NCI-H446 (cell line): ENCODE data around the gene LDLRAD4.
"Not testable (repeated sequence)": the region's sequence is repeated elsewhere in the genome, so short reads cannot be mapped to it uniquely, and the experiment has no call there.

ENCODE experiments used
- DNase-seq, 2 experiments: peaks; one replicate each; lab custom pipeline; 2025; lab: John Stamatoyannopoulos, UW

The LDLRAD4 gene

DNA sequence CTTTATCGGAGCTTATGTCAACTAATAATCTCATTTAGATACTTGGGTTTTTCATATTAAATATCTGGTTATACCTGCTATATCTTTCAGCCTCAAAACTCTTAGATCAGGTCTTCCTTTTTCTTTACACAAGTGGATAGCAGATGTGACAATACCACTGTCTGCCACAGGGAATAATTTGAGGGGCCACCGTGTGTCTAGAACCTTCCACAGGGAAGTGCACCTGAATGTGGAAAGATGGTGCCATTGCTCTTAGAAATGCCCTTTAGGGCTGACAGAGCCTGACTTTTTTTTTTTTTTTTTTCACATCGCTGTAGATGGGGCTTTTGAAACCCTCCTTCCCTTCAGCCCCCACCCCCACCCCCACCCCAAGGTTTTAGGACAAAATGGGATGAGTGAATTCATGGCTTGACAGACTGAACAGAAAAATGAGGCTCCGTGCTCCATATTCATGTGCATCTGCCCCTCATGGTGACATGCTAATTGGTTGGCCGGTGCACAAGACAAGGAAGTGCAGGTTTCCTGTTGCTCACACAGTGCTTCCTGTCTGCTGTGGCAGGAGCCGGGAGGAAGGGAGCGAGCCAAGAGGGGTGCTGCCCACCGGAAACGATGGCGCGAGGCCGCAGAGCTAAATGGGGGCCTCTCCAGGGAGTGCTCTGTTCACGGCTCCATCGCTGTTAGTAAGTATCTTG lies 246.0 kb downstream of the LDLRAD4 start:
- no peak for DNase-seq

DNA sequence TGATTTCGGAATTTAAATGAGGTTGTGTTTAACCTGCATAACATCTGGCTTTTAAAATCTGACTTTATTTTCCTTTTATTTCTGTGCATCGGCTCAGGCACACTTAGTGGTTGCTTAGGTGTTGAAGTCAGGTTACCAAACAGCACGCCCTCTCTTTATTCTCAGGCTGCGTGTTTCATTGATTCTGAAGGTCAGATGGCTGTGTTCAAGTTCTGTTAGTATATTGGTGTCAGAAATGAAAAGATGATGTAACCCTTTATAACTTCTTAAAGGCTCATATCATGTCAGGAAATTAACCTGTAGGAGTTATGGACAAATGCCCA lies 246.5 kb downstream of the LDLRAD4 start:
- DNase-seq, result no peak

DNA sequence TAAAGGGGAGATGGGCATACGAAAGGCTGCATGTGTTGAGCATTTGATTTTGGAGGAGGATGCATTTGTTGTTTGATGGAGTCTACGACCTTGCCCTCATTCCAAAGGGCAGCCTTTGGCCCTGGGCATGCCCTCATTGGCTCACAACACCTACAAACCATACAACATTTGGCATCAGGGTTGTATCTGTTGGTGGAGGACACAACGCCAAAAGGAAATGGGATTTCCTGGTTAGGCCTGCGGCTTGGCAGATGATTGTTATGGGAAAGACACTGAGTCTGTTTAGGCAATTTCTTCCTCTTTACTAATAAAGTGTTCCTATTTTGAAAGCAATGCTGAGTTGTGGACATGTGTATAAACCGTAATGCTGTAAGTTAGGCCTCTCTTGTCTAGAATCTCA lies 246.9 kb downstream of the LDLRAD4 start:
- DNase-seq, result no peak

DNA sequence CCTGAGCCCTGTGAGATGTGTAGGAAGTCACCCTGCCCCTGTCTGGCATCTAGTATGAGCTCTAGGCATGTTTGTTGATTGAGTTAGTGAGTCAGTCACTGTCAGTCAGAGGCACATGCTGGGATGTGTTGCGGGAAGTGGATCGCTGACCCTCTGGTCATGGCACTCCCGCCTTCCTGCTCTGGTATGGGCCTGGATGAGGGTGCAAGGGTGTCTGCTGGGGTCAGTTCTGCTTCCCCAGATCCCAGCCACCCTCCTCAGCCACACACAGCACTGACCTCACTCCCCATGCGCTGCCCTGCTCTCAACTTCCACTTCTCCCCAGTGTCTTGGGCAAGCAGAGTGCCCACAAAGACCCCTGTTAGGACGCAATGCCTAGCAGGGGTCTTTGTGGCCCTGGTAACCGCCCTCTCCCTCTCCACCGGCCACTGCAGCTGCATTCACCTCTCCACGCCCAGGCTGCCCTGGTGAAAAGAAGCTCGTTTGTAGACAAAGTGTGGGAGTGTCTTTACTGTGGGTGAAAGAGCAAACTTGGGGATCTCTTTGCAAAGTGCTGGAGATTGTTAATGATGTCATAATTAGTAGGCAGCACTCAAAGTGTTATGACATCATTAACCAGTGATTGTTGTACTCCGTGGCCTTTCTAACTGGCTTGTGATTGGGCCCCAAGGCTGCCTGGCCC lies 252.1 kb downstream of the LDLRAD4 start:
- no peak for DNase-seq

DNA sequence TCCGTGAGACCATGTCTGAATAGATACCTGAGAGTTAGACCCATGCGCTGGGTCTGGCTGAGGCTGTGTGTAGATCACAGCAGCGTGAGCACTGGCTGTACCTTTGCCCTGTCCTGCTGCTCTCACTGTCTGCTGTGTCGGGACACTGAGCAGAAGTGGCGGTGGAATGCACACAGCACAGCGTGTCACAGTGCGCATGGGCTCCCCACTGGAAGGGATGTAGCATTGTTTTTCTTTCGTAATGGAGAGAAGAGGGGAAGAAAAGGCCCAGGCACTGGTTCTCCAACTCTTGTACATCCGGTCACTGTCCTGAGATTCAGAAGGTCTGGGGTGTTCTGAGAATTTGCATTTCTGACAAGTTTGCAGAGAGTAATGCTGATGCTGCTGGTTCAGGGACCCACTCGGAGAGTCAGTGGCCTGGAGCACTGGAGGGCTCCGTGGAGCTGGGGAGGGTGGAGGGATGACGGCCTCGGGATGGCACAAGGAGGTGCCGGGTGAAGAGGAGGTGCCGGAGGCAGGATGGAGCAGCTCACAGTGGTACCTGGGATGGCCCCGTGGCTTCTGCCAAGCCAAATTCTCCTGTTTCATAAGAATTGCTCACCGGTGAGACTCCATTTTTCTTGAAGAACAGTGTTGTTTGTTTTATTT lies 252.8 kb downstream of the LDLRAD4 start:
- no peak for DNase-seq

DNA sequence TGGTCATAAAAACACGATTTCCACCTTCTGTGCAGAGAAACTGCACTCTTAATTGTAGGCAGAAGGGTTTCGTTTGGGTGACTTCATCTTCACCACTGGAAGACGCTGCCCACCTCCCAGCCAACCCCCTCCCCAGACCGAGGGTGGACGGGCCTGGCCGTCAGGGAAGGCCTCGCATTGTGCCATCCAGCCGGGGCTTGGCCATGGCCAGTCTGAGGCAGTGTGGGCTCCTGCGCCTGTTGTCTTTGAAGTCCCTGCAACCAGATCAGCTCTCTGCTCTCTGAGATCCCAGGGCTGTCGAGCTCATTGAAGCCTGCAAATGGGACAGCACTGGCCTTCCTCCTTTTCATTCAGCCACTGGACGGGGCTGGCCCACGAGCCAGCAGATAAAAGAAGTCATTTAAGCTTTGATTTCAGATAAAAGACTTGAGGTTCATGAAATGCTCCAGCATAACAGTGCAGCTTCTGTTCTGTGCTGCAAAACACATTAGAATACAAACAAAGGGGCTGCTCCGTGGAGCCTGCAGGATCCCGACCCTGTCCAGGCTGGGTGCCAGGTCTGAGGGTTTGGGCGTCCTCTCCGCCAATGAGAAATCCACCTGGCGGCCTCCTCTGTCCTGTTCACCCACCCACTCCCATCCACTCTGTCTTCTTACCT lies 253.5 kb downstream of the LDLRAD4 start:
- no peak for DNase-seq

DNA sequence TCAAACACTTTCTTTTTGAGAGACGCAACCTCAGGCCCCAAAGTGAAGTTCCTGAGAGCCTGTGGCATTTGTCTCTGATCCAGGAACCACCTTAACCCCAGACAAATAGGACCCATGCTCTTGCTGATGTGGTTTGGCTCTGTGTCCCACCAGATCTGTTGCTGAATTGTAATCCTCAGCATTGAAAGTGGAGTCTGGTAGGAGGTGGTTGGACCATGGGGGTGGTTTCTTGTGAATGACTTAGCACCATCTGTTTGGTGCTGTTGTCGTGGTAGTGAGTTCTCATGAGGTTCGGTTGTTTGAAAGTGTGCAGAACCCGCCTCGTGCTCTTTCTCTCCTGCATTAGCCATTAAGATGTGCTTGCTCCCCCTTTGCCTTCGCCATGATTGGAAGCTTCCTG lies 255.2 kb downstream of the LDLRAD4 start:
- no peak for DNase-seq

DNA sequence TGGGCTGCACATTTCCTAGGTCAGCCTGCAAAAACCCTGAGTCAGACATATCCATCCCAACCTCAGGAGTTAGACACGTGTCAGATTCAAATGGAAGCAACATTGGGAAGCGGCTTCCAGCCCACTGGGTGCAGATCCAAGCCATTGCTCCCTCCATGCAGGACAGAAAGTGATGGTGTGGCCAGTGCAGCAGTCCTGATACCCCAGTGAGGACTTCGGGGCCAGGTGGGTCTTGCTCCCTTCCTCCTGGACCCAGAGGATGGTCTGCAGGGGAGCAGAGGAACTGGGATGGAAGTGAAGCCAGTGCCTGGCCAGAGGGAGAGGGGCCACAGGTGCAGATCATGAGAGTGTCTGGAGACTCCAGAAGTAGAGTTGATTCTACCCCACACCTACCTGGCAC lies 255.8 kb downstream of the LDLRAD4 start:
- DNase-seq, result no peak

DNA sequence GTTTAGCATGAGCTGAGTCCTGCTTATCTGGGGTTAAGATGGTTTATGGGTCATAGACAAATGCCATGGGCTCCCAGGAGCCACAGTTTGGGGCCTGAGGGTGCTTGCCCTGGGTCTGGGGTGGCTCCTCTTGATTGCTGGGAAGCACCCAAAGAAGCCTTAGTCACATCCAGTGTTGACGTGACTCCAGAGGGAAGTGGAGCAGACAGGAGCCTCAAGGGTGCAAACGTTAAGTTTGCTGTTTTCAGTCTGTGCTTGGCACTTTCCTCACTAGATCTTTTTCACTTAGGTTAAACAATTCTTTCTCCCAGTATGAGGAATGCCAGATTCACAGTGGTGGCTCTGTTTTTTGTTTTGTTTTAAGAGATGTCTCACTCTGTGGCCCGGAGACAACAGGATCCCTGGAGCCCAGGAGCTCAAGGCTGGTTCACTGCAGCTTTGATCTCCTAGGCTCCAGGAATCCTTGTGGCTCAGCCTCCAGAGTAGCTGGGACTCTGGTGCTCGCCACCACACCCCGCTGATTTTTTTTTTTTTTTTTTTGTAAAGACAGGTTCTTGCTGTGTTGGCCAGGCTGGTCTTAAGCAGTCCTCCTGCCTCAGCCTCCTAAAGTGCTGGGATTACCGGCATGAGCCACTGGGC lies 256.5 kb downstream of the LDLRAD4 start:
- DNase-seq, result no peak

DNA sequence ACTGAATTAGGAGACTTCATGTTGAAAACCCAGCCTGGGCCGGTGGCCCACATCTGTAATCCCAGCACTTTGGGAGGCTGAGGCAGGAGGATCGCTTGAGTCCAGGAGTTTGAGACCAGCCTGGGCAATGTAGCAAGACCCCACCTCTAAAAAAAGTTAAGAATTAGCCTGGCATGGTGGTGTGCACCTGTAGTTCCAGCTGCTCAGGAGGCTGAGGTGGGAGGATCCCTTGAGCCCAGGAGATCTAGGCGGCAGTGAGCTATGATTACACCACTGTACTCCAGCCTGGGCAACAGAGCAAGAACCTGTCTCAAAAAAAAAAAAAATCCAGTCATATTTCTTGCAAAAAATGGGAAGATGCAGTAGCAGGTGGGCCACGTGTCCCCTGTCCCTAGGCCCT lies 257.8 kb downstream of the LDLRAD4 start:
- DNase-seq, result not testable (repeated sequence)

DNA sequence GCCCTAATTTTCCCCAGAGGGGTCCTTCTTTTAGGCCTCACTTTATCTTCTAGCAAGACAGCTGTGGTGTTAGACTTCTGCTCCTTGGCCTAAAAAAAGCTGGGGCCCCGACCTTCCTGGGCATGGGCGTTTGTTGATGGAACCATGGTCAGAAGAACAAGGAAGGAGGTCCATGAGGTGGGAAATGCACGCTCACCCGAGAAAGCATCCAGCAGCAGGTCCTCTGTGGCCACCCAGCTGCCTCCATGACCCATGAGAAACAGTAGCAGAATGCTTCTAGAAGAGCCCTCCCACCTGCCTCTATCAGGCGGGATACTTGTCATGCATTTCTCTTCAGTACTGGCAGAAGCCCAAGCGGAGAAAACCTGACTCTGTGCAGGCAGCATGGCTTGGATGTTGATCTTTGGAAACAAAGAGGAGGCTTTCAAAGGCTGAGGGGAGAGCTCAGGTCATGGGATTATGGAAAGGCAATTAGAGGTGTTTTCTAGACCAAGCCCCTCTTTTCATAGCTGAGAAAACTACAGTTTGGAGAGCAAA lies 258.7 kb downstream of the LDLRAD4 start:
- no peak for DNase-seq

DNA sequence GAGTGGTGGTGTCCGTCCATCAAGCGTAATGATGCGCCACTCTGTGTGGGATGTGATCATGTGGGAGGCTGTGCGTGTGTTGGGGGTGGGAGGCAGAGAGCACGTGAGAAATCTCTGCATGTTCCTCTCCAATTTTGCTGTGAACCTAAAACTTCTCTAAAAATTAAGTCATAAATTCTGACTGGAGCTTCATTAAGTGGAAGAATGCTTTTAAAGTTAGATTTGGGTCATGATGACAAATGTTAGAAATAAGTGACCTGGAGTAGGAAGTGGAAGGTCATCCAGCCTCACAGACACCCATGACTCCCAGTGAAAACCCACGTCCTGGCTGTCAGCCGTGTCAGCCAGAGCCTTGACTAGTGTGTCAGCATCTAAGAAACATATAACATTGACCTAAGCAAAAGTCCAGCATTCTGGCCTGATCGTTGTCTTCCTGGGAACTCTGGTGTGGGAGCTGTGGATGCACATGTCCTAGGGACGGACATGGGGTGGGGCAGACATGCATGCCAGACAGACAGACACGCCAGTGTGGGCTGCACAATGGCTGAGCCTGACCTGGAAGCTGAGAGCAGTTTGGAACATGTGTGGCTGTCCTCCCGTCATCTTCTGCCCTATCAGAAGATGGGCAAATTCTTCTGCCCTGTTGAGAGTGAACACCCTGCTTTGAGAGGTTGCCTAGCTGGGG lies 262.2 kb downstream of the LDLRAD4 start:
- no peak for DNase-seq

DNA sequence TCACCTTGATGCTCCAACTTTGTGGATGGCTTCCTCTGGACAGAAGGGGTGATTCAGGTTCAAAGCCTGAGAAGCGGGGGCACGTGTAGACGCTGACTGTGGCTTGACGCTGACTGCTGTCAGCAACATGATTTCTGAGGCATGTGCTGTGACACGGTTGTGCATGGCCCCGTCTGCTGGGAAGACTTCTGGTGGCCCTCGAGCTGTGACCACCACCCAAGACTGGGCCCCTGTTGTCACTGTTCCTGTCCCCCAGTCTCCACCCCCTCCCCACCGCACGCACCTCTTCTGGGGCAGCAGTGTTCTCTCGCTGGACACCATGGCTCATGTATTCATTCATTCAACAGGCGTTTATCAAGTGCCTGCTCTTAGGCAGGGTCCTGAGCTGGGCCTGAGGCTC lies 262.8 kb downstream of the LDLRAD4 start:
- no peak for DNase-seq

DNA sequence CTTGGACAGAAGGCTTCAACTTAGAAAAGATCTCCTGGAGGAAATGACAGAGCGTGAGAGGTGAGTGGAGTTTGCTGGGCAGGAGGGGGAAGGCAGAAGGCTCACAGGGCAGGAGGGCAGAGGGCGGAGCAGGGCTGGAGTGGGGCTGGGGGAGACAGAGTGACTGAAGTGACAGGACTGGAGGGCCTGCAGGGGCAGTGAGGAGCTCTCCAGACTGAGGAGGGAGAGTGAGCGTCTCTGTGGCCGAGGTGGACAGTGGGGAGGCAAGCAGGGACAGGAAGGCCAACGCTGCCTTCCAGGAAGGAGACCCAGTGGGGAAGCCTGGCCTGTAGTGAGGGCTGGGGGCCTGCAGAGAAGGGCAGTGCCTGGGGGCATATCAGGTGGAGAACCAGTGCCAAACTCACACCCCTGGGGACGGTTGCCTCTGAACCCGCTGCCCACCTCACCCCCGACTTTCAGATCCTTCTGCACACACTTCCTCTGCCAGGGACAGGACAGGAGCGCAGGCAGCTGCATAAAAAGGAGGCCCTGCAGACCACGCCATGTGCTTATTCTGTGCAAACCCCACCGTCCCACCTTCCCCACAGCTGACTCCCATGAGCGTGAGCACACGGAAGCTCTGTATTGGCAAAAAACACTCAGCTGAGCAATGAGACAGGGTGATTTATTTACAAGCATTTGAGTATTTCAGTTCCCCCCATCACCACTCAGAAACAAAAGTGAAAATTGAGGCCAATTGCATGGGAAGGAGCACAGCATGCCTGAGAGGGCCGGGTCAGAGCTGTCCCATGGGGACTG lies 263.5 kb downstream of the LDLRAD4 start:
- no peak for DNase-seq

DNA sequence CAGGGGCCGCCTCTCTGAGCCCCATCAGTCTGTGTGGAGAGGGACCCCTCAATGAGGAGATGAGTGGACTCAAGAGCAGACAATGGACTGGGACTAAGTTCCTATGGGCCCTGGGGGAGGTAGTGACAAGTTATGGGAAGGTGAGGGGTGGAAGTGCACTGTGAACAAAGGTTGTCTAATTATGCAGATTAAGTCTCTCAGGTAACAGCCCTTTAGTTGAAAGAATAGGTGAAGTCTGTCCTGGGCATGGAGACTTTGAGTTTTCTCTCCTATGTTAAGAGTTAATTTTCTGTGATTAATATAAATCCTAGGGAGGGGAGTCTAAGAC lies 264.0 kb downstream of the LDLRAD4 start:
- DNase-seq, result no peak

DNA sequence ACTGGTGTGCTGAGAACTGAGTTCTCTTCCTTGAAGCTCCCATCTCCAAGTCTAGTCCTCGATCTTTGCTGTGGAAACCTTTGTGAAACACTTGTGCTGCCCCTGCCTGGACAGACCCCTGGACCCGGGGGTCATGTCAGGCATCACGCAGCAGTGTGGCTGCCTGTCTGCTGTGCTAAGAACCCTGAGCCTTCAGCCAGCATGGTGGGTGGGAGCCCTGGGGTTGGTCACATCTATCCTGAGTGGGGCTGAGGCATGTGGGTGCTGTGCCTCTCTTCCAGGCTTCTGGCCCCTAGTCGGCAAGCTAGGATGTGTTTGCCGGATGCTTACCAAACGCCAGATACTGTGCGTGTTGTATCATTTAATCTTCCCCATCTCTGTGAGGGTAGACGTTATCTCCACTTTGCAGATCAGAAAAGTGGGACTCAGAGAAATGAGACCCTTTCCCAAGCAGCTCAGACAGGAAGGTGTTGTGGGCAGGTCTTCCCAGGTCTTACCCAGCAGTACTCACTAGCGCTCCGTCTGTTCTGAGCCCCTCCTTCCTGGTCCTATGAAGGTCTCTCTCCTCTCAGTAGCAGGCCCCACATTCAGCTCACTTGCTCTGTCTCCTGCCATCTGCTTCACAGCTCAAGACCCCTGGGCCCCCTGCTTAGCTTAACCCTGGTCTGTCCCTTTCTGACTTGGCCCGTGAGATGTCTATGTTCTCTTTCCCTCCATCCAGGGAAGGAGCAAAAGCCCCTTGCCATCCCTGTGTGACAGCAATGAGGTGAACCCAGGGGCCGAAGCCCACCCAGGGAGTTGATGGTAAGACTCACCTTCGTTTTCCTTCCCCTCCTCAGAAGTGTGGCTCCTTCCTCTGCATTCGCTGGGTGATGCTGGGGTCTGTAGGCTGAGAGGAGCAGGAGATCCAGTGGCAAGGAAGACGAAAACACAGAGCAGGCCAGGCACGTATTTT lies 265.0 kb downstream of the LDLRAD4 start:
- no peak for DNase-seq

DNA sequence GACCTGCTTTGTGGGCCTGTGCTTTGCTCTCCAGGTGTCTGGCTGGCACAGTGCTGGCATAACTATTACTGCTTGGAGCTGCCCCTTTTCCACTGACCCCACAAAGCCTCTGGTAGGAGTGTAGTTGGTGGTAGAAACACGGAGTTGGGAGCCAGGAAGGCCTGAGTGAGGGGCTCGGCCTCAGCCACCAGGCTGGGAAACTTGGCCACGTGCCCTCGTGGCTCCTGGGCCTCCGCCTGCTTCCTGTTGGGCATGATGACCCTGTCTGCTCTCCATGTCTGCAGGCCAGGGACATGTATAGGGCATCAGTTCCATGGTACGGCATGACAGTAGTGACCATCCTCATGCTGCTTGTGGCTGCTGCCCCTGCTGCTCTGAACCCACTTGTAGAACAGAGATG lies 266.6 kb downstream of the LDLRAD4 start:
- DNase-seq, result no peak

DNA sequence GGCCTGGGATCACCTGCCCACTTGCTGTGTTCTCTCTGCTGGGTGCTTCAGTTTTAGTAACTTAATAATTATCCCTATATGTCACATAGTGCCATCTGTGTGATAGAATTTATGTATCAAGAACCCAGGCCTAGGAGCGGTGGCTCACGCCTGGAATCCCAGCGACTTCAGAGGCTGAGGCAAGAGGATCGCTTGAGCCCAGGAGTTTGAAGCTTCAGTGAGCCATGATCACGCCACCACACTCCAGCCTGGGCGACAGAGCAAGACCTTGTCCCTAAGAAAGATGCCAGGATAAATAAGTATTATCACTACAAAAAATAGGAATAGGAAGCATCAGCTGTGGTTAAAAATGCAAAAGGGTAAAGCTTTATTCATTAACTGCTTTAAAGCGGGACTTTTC lies 267.0 kb downstream of the LDLRAD4 start:
- DNase-seq, result no peak

DNA sequence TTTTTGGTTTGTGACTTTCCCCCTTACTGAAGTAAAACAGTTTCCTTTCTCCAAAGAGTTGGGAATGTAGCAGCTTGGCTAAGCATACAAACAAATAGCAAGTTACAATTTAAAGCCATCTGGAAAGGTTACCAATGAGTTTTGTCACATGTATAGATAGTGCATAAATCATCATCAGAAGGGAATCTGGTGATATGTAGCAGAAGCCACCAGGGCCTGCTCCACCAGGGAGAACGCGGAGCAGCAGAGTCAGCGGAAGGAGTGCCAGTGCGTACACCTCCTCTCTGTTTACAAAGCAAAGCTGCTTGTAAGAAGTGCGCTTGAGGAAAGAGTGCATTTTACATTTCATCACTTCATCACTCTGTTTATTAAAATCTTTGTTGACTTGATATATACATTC lies 267.7 kb downstream of the LDLRAD4 start:
- no peak for DNase-seq

DNA sequence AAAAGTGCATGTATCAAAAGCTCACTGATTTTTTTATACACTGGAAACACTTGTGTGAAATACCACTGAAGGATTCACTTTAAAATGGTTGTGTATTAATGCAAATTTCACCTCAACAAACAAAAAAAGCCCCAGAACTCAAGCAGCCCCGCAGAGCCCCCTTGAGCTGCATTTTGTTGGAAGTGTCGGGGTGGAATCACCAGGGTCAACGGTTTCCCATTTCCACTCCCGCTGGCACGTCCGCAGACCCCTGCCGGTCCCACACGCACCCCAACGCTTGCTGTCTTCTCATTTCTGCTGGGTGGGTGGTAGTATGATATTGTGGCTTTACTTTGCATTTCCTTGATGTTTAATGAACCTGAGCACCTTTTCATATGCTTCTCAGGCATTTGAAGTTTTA lies 268.1 kb downstream of the LDLRAD4 start:
- DNase-seq, result no peak
